HG03045 (cell line): ENCODE measurements around the gene DNMBP.
A peak's percentile ranks its signal among the peaks of the same experiment; 100 is the strongest.

Source experiments
- ATAC-seq: cut with Tn5 transposase; IDR thresholded peaks from one replicate; pipeline ENCODE4 v1.9.1; 2021; ENCODE audit warnings: mild to moderate bottlenecking, moderate library complexity; ENCODE audit not compliant: unreplicated experiment

DNMBP gene

DNA sequence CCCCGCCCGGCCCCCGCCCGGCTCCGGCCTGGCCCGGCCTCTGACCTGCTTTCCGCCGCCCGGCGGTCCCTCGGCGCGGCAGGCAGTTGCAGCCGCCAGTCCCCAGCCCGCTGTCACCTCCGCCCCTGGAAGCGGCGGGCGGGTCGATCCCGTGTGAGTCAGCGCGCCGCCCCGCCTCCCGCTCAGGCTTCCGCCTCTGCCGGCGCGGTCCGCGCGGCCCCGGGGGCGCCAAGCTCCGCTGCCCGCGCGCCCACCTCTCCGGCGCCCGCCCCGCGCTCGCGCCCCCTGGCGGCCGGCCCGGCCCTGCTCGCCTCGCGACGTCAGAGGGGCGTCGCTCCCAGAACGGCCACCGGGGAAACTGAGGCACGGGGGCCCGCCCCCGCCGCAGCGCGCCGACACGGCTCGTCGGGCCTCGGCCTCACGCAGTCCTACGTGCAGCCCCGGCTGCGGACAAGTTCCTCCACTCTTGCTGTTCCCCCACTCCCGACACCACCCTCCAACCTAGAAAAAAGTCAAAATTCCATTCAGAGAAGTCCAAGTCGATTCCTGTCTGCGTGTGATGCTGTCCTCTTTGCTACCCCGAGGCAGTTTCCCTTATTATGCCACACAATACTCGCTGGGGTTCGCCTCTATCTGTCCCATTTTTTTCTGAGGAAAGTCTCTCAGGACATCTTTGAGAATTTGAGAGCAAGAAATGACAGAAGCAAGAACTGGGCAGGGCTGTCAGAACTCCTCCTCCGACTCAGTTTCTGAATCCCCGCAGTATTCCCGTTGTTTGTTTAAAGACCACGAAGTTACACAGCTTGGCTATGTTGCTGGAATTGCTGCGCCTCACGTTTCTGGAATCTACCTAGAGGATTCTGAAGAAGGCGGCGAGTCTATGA, at the start of gene DNMBP:
DNMBP (minus strand) TSS at position 155 of the 884 bp plus-strand sequence. CDS start 37,823 bp downstream, outside the sequence.
- peak; percentile 76 for ATAC-seq

- no peak for ATAC-seq
Observed at GRCh38 chr10:100057948-100058347, 48.2 kb upstream of the DNMBP start.

DNA sequence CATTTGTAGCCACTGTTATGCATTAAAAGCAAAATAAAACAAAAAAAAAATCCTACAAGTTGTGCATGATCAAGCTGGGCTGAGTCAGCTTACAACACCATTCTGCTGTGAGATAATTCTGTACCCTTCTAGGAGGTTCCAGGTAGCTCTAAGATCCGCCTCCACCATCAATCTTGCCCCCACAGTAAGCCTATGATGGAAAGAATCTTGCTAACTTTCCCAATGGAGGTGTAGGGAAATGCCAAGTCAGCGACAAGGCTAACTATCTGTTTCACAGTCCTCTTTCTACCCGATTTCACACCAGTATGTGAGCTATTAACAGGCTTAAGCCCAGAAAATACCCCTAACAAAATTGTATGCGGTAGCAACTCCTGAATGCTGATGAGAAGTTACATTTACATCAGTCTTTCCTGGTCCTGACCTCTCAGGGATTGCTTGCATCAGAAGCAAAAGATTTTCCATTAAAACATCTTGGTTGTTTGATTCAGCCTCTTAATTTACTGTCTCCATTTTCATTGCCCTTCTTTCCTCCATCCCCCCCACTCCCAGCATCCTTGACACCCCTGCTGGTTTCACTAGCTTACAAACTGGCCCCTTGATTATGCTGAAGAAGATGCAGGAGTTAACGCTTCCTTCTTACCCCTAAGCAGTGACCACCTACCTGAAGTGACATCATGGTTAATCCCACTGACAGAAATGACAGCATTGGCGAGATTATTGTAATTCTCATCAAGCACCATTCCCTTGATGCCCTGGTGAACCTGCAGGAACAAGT, 44.1 kb upstream of the DNMBP start:
- ATAC-seq: no peak

DNA sequence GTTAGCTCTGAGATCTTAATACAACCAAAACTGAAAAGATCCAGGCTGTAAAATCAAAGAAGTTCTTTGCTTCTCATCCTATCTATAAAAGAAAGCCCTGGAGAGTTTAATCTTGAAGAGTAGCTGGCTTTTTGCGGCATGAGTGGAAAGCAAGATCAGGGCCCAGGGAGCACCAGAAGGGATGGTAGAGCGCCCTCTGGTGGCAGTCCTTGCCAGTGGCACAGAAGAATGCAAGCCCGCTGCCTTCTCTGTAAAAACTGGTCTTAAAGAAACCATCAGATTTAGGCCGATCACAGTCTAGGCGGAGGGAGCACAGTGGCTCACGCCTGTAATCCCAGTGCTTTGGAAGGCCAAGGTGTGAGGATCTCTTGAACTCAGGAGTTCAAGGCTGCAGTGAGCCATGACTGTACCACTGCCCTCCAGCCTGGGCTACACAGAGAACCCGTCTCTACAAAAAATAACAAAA, 36.3 kb upstream of the DNMBP start:
- ATAC-seq: no peak

DNA sequence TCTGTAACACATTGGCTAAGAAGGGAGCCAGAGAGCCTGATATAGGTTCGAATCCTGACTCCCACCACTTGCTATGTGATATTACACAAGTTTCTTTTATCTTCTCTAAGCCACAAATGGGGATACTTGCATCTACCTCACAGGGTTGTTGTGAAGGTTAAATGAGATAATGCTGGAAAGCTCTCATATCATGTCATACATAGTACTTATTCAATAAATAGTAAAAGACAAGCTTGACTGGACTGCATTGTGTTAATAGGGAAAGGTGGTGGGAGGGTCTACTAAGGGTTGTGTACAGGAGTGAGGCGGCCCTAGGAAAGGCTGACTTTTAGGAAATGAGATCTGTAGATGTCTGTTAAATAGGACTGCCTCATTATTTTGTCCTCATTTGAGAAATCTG, 35.8 kb upstream of the DNMBP start:
- ATAC-seq: no peak

- no peak for ATAC-seq
Observed at GRCh38 chr10:100043796-100044195, 34.0 kb upstream of the DNMBP start.

GRCh38 chr10:100043344-100043743, 33.6 kb upstream of the DNMBP start:
- ATAC-seq: no peak

- no peak for ATAC-seq
Observed at GRCh38 chr10:100041306-100042002, 31.7 kb upstream of the DNMBP start.

DNA sequence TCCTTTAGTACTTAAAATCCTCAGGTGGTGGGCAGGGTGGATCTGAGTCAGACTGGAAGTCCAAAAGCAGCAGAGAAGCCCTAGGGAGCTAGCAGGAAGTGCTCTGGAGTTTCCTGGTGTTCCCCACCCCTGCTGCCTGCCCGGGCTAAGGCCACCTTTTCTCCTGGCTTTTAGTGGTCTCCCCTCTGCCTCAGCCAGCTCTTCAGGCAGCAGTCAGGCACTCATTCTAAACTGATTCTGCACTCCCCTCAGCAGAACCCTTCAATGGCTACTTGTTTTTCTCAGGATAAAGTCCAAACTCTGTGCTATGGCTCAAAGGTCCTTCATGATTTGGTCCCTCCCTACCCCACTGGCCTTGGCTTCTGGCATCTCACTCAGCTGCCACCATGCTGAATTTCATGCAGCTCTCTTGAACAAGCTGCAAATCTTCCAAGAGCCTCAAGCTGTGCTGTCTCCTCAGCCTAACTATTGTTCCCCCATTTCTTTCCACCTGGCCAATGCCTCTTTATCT, 28.9 kb upstream of the DNMBP start:
- no peak for ATAC-seq

DNA sequence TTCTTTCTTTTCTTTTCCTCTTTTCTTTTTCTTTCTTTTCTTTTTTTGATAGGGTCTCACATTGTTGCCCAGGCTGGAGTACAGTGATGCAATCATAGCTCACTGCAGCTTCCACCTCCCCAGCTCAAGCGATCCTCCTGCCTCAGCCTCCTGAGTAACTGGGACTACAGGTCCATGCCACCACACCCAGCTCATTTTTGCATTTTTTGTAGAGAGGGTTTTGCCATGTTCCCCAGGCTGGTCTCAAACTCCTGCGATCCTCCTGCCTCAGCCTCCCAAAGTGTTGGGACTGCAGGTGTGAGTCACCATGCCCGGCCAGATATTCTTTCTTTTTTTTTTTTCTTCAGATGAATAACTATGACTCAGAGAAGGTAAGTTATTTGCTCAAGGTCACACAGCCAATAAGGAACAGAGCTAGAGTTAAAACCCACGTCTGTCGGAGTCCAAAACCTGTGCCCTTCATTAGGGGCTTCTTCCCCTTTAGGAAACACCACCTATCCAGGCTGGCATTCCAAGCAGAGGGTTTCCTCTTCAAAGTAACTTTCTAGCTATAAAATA, 28.1 kb upstream of the DNMBP start:
- ATAC-seq: no peak

DNA sequence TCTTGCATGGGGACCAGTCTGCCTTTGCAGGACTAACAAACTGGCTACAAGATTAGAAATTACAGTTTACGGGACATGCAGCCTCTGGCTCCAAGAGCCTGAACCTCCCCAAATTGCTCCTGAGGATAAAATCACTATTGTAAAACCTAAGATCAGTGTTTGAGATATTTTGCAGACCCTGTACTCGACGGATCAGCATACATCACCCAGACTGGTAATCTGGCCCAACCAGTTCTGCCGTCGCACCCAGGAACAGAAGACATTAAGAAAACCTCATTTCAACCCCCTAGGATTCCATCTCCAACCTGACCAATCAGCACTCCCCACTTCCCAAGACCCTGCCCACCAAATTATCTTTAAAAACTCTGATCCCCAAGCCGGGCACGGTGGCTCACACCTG, 27.1 kb upstream of the DNMBP start:
- no peak for ATAC-seq

DNA sequence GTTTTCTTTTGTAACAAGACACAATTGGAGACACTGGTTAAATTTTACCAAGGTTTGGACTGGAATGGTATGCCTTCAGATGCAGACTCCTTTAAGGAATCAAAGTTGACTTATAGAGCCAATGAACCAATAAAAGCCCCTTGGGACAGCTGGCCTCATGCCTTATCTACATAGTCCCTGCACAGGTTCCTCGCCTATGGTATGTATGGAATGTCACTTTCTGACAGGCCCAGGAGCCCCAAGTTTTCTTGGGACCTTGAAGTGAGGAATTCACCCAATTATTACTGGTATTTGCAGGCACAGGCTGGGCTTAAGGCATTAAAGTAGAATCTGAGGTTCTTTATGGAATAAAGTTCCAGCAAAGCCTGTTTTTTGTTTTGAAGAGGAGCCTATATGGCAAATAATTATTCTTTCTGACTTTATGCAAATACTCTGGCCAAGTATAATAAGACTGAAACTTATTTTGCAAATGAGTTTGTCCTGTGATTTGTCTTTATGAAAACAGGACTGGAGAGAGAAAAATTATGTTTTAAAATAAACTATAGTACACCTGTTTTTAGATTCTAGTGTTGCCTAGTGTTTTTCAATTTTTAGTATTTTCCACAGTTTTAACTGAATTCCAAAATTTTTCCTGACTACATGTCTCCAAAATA, 24.1 kb upstream of the DNMBP start:
- no peak for ATAC-seq

DNA sequence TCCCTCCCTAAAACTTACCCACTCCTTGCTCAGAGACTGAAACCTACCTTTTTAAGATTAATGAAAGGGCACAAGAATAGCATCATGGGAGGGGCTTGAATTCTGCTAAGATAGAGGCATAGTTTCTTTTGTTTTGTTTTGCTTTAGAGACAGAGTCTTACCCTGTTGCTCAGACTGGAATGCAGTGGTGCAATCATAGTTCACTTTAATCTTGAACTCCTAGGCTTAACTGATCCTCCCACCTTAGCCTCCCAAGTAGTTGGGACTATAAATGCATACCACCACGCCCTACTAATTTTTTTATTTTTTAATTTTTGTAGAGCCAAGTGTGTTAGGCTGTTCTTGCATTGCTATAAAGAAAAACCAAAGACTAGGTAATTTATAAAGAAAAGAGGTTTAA, 17.7 kb upstream of the DNMBP start:
- no peak for ATAC-seq

GRCh38 chr10:100025576-100025975, 15.8 kb upstream of the DNMBP start:
- ATAC-seq: no peak

DNA sequence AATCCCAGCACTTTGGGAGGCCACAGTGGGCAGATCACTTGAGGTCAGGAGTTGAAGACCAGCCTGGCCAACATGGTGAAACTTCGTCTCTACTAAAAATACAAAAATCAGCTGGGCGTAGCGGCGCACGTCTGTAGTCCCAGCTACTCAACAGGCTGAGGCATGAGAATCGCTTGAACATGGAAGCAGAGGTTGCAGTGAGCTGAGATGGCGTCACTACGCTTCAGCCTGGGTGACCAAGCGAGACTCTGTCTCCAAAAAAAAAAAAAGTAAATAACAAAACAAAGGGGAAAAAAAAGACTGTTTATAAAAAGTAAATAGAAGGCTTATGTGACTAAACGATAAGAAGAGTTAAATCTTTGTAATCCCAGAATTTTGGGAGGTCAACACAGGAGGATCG, 15.0 kb upstream of the DNMBP start:
- no peak for ATAC-seq

- ATAC-seq: no peak
Observed at GRCh38 chr10:100022403-100022802, 12.7 kb upstream of the DNMBP start.

DNA sequence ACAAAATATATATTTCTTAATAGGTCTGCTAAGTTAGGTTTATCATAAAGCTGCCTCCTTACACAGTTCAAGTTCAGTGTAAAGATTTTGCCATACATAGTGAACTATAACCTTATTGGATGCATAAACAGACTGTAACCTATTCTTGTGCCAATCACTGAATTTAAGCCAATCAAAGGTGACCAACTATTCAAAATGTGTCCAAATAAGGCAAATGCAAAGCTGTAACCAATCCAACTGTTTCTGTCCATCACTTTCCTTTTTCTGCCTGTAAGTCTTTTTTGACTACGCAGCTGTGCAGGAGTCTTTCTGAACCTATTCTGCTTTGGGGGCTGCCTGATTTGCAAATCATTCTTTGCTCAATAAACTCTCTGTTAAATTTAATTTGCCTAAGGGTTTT, 11.6 kb upstream of the DNMBP start:
- no peak for ATAC-seq

DNA sequence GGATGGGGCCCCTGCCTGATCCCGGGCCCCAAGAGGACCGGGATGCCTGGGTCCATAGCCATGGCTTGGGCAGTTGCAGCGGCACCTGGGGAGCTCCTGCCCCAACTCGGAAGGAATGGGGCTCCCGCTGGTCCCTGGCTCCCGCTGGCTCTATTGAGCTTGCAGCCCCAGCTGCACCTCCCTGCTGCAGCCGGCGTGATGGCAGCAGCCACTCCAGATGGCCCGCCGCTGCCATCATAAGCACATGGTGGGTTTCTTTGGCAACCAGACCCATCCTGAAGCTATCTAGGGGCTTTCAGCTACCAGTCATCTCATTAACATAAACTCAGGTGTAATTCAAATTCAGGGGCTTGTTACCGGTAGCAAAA, 11.1 kb upstream of the DNMBP start:
- ATAC-seq: no peak

- ATAC-seq: no peak
Observed at GRCh38 chr10:100020142-100020885, 10.6 kb upstream of the DNMBP start.

DNA sequence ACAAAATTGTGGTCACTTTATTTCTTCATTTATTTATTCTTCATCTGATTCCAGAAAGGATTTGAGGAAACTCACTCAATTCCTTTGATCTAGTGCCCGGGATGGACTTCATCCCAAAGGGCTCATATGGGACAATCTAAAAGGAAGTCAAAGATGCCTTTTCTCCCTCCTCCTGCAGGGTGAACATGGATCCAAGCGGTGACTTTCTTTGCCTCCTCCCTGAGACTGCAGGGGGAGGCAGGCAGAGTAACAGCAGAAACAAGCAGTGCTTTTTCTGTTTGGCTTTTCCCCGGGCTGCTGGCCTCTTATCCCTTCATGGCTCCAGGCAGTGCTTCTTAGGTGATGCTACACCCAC, 10.0 kb upstream of the DNMBP start:
- no peak for ATAC-seq
